ENCODE data around the gene HIVEP3. TPM values are rescaled to one million over a fixed set of nuclear protein-coding genes. Genes with fewer than 3 reads are reported as not detected.

HIVEP3 gene
- total RNA-seq, 4 donors from 2014 or later, result 1.4 to 3.0 (median 2.3) TPM

- TF ChIP-seq, protein P1, sequence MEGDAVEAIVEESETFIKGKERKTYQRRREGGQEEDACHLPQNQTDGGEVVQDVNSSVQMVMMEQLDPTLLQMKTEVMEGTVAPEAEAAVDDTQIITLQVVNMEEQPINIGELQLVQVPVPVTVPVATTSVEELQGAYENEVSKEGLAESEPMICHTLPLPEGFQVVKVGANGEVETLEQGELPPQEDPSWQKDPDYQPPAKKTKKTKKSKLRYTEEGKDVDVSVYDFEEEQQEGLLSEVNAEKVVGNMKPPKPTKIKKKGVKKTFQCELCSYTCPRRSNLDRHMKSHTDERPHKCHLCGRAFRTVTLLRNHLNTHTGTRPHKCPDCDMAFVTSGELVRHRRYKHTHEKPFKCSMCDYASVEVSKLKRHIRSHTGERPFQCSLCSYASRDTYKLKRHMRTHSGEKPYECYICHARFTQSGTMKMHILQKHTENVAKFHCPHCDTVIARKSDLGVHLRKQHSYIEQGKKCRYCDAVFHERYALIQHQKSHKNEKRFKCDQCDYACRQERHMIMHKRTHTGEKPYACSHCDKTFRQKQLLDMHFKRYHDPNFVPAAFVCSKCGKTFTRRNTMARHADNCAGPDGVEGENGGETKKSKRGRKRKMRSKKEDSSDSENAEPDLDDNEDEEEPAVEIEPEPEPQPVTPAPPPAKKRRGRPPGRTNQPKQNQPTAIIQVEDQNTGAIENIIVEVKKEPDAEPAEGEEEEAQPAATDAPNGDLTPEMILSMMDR (IDR thresholded peaks at IDR 0.05), result peak; percentile 89 to 90 (median 89)
- no peak for TF ChIP-seq EP300 (IDR thresholded peaks at IDR 0.05)
- TF ChIP-seq POLR2A (IDR thresholded peaks at IDR 0.05; ENCODE audit: low read depth), result no peak
- TF ChIP-seq POLR2AphosphoS5 (IDR thresholded peaks at IDR 0.05), result peak; percentile 71 to 87
- peak overlapping the region in 3 of 4 donors; percentile 13 to 61 (median 33) for H3K27ac ChIP-seq (replicated peaks in 1 of 4)
- H3K4me1 ChIP-seq, result peaks cover 18 to 23% (median 21%) of the 10 kb centered on the region in 4 donors
- H3K27me3 ChIP-seq, result no peaks in the 10 kb centered on the region
- intact Hi-C loops (cut with DNase I), result loop anchor here (5.0 kb wide), 2 partner anchors 84 to 249 kb away; no protein-coding TSS in a partner anchor
- peaks cover 0 to 8% (median 0%) of the 10 kb centered on the region in 4 donors for H3K36me3 ChIP-seq
- DNase-seq (ENCODE audit: extremely low spot score), result peak; percentile 96
- H3K4me3 ChIP-seq, result peak overlapping the region; percentile 54 to 60 (median 56)
- WGBS, result 21% methylated on average over 38 of the region's 53 CpGs
- no peaks in the 10 kb centered on the region for H3K9me3 ChIP-seq
Measured at GRCh38 chr1:41516168-41517061, 402.3 kb downstream of the HIVEP3 start.

- no peak for DNase-seq (ENCODE audit: extremely low spot score)
- Histone ChIP-seq H3K27ac (replicated peaks in 1 of 4) (peak overlapping the region in 1 of 4 donors; percentile 61), H3K27me3 (no peaks in the 10 kb centered on the region), H3K4me1 (peaks cover 18 to 23% (median 21%) of the 10 kb centered on the region in 4 donors), H3K4me3 (peak overlapping the region; percentile 54 to 60 (median 56)), H3K36me3 (peaks cover 0 to 12% (median under 1%) of the 10 kb centered on the region in 4 donors), H3K9me3 (no peaks in the 10 kb centered on the region)
- WGBS, result 12% methylated on average over 6 of the region's 6 CpGs
- intact Hi-C loops (cut with DNase I), result loop anchor here (5.0 kb wide), 2 partner anchors 83 to 248 kb away; no protein-coding TSS in a partner anchor
- TF ChIP-seq, protein P1 (IDR thresholded peaks at IDR 0.05), result no peak
- TF ChIP-seq POLR2A (IDR thresholded peaks at IDR 0.05; ENCODE audit: low read depth), result no peak
- no peak for TF ChIP-seq POLR2AphosphoS5 (IDR thresholded peaks at IDR 0.05)
Measured at GRCh38 chr1:41515778-41516167, 402.9 kb downstream of the HIVEP3 start.

GRCh38 chr1:41515131-41515678 is 403.5 kb downstream of the HIVEP3 start:
- H3K9me3 ChIP-seq, result no peaks in the 10 kb centered on the region
- H3K36me3 ChIP-seq, result peaks cover 0 to 16% (median 3%) of the 10 kb centered on the region in 4 donors
- intact Hi-C loops (cut with DNase I), result loop anchor here (5.0 kb wide), 2 partner anchors 83 to 248 kb away; no protein-coding TSS in a partner anchor
- DNase-seq (ENCODE audit: extremely low spot score), result no peak
- peaks cover 18 to 23% (median 21%) of the 10 kb centered on the region in 4 donors for H3K4me1 ChIP-seq
- WGBS, result 86% methylated on average over 5 of the region's 5 CpGs
- no peak overlapping the region for H3K4me3 ChIP-seq
- peak overlapping the region in 1 of 4 donors; percentile 61 for H3K27ac ChIP-seq (replicated peaks in 1 of 4)
- H3K27me3 ChIP-seq, result no peaks in the 10 kb centered on the region
- TF ChIP-seq EP300 (IDR thresholded peaks at IDR 0.05) (no peak), POLR2A (IDR thresholded peaks at IDR 0.05; ENCODE audit: low read depth) (no peak), POLR2AphosphoS5 (IDR thresholded peaks at IDR 0.05) (no peak)
- TF ChIP-seq, protein P1 (IDR thresholded peaks at IDR 0.05), result no peak

DNA sequence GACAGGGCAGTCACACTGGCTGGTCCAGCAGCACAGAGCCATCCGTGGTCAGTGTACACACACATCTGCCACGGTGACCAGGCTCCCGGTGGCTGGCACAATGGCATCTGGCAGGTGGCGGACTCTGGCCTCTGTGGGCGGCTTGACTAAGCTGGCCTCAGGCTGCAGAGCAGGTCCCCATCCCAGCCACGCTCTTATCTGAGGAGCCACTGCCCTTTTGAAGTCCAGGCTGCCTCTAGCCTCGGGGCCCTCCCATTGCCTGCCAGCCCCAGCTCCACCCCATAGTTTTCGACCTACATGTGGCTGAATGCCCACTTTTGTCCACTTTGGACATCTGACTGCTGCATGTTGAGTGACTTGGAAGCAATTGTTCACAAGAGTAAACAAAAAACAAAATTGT is 404.3 kb downstream of the HIVEP3 start:
- Histone ChIP-seq H3K4me3 (no peak overlapping the region), H3K9me3 (no peaks in the 10 kb centered on the region), H3K4me1 (peaks cover 18 to 23% (median 21%) of the 10 kb centered on the region in 4 donors), H3K27ac (replicated peaks in 1 of 4) (no peak overlapping the region), H3K27me3 (no peaks in the 10 kb centered on the region), H3K36me3 (peaks cover 0 to 16% (median 3%) of the 10 kb centered on the region in 4 donors)
- no peak for DNase-seq (ENCODE audit: extremely low spot score)
- TF ChIP-seq EP300 (IDR thresholded peaks at IDR 0.05), result no peak
- TF ChIP-seq POLR2A (IDR thresholded peaks at IDR 0.05; ENCODE audit: low read depth), result no peak
- TF ChIP-seq POLR2AphosphoS5 (IDR thresholded peaks at IDR 0.05), result no peak
- TF ChIP-seq, protein P1 (IDR thresholded peaks at IDR 0.05), result no peak
- 95% methylated on average over 8 of the region's 8 CpGs for WGBS
- intact Hi-C loops (cut with DNase I), result no loop called here
